Psoas muscle (tissue), 8 donors: Measurements from ENCODE around the gene FARP2. TPM values are rescaled to one million over a fixed set of nuclear protein-coding genes. Genes with fewer than 3 reads are reported as not detected.
"Not testable (repeated sequence)": the region's sequence is repeated elsewhere in the genome, so short reads cannot be mapped to it uniquely, and the experiment has no call there.

ENCODE experiments used
- ATAC-seq, 4 donors: fragments of 200-7000 bp; cut with Tn5 transposase; one replicate each; pipeline ENCODE4 v1.9.1; 2020; ENCODE audit warnings: moderate library complexity in 3 of 4, mild to moderate bottlenecking in 2 of 4
- DNase-seq, 2 donors: peaks; one replicate each; pipeline ENCODE4 v3.0.0-alpha.2; 2020
- H3K27ac ChIP-seq: fragments of 200-600 bp; one replicate; pipeline ENCODE4 v1.8.0; 2022
- H3K27me3 ChIP-seq, 3 donors: fragments of 200-600 bp in 1 of 3; one replicate each; pipeline versions ENCODE4 v1.6.1 to v1.8.0; 2013 to 2022; ENCODE audit warnings: low read length in 2 of 3, mild to moderate bottlenecking in 2 of 3, moderate library complexity in 1 of 3; ENCODE audit not compliant: insufficient read depth in 3 of 3
- H3K36me3 ChIP-seq, 2 donors: fragments of 200-600 bp in 1 of 2; one replicate each; pipeline versions ENCODE4 v1.6.1 to v1.8.0; 2013 to 2022; ENCODE audit warnings: low read depth in 1 of 2, mild to moderate bottlenecking in 1 of 2, moderate library complexity in 1 of 2; ENCODE audit not compliant: insufficient read depth in 1 of 2
- H3K4me1 ChIP-seq: fragments of 200-600 bp; one replicate; pipeline ENCODE4 v1.8.0; 2022
- H3K4me3 ChIP-seq: fragments of 200-600 bp; one replicate; pipeline ENCODE4 v1.8.0; 2022; ENCODE audit warnings: mild to moderate bottlenecking
- H3K9me3 ChIP-seq: fragments of 200-600 bp; one replicate; pipeline ENCODE4 v1.8.0; 2022
- CTCF ChIP-seq: fragments of 200-600 bp; IDR thresholded peaks from one replicate; pipeline ENCODE4 v1.8.0; 2022; ENCODE audit warnings: antibody characterized with exemption
- WGBS, 3 donors: extraction: QIAGEN DNeasy Blood & Tissue Kit; methylation state at CpG; one replicate each; pipeline versions ENCODE4 v1.1.6 to v1.1.7; 2013; 5-methylcytosine and 5-hydroxymethylcytosine counted together
- intact Hi-C, 2 donors: fragments of 100-400 bp; cut with DNase I; formaldehyde crosslinking; loops; one replicate each; pipeline versions ENCODE4 v1.11.0 to v1.14.2; 2022
- polyA plus RNA-seq, 3 donors: library from polyadenylated mRNA; stranded (reverse); fragments of 200-250 nt; gene quantifications; one replicate each; pipeline ENCODE4 v1.2.3, GENCODE V29; 2013
- total RNA-seq, 4 donors: library from RNA; stranded (reverse); fragmentation: NEBNext Ultra II Directional in 2 of 4; extraction: Animal tissue kit (Norgen Biotek cat#: 25700) in 2 of 4; gene quantifications; one replicate each; pipeline versions ENCODE4 v1.2.1 to v1.2.4, GENCODE V29; 2021 to 2023
- donor health status: healthy with polysubstance abuse.
- donor health status: DM: no; HTN: no; CAD: no; lungs with moderate emphysema.
- donor health status: Bipolar disorder and iron deficiency.
- donor health status: healthy.
- donor health status: DM: yes; HTN: yes; CAD: no.
- donor health status: DM: no; HTN: no; CAD: no.
- donor health status: DM: no; HTN: no; CAD: no.
- donor health status: DM: yes; HTN: yes; CAD: no.

Gene FARP2
- total and polyA plus RNA-seq, 7 donors: 5.8 to 18.4 (median 17.4) TPM

DNA sequence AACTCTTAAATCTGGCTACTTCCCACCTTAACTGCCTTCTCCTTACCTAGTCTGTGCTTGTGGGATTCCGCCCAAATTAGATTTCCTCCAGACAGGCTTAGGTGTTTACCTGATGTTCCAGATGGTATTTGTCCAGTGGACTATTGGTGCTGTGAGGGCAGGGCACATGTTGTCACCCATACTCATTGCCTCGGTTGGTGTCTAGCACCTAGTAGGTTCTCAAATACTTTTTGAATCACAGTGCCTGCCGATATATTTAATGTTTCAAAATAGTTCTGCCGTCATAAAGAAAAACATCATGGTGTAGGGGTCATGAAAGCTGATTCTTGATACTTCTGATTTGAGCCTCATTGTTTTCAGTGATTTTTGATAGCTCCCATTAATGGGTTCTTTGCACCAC is 39.3 kb upstream of the FARP2 start:
- H3K27ac ChIP-seq: peak overlapping the region; percentile 98
- H3K9me3 ChIP-seq: no peaks in the 10 kb centered on the region
- peak overlapping the region; percentile 85 for H3K4me3 ChIP-seq
- H3K36me3 ChIP-seq: no peaks in the 10 kb centered on the region
- intact Hi-C loops: loop anchor here (1.0 to 5.0 kb wide), 5 partner anchors 35 to 190 kb away; partner anchors contain the start of genes FARP2 (in 1 of the 2) and STK25 (in 1 of the 2)
- peaks cover 77% of the 10 kb centered on the region for H3K4me1 ChIP-seq
- 8 to 16% (median 15%) methylated on average over 4 of the region's 4 CpGs for WGBS, 3 donors
- no peak for DNase-seq
- no peak for TF ChIP-seq CTCF
- no peaks in the 10 kb centered on the region for H3K27me3 ChIP-seq
- no peak for ATAC-seq

GRCh38 chr2:241317391-241317790 is 38.7 kb upstream of the FARP2 start:
- Histone ChIP-seq H3K27me3 (no peaks in the 10 kb centered on the region), H3K4me1 (peaks cover 75% of the 10 kb centered on the region), H3K27ac (peak overlapping the region; percentile 98), H3K4me3 (peak overlapping the region; percentile 85), H3K9me3 (no peaks in the 10 kb centered on the region), H3K36me3 (no peaks in the 10 kb centered on the region)
- TF ChIP-seq CTCF: no peak
- DNase-seq (no peak), ATAC-seq (no peak)
- 45 to 53% (median 49%) methylated on average over 4 of the region's 4 CpGs for WGBS, 3 donors
- intact Hi-C loops: loop anchor here (5.0 kb wide), 4 partner anchors 35 to 190 kb away; partner anchors contain the start of genes FARP2 (in 1 of the 2) and STK25 (in 1 of the 2)

DNA sequence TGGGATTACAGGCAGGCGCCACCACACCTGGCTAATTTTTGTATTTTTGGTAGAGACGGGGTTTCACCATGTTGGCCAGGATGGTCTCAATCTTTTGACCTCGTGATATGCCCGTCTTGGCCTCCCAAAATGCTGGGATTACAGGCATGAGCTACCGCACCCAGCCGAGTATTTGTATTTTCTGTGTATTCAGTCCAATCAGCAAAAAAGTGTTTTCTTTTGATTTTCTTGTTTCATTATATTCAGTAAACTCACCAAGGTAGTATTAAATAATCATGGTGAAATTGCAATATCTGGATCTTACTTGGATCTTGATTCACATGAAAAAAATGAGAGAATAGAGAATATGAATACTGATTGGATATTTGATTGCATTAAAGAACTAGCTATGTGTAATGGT is 37.3 kb upstream of the FARP2 start:
- peak overlapping the region; percentile 12 for H3K27ac ChIP-seq
- ATAC-seq: not testable (repeated sequence)

DNA sequence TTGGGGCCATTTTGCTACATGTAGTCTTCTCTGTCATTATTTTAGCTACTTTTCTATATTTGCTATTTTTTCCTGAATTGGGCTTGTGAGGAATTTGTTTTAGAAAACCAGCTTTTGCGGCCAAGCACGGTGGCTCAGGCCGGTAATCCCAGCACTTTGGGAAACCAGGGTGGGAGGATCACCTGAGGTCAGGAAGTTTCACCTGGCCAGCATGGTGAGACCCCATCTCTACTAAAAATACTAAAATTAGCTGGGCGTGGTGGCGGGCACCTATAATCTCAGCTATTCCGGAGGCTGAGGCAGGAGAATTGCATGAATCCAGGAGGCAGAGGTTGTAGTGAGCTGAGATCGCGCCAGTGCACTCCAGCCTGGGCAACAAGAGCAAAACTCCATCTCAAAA is 35.7 kb upstream of the FARP2 start:
- Histone ChIP-seq H3K4me3 (no peak overlapping the region), H3K27ac (no peak overlapping the region), H3K4me1 (peaks cover 68% of the 10 kb centered on the region), H3K27me3 (no peaks in the 10 kb centered on the region), H3K36me3 (peaks cover 0 to 14% of the 10 kb centered on the region in 2 donors), H3K9me3 (no peaks in the 10 kb centered on the region)
- TF ChIP-seq CTCF: no peak
- 88 to 93% (median 91%) methylated on average over 8 of the region's 8 CpGs for WGBS, 3 donors
- DNase-seq (no peak), ATAC-seq (no peak)
- intact Hi-C loops: no loop called here

More for the DNA sequence above, 37.3 kb upstream of the FARP2 start:
- peaks cover 70% of the 10 kb centered on the region for H3K4me1 ChIP-seq
- WGBS, 3 donors: 81 to 90% (median 85%) methylated on average over 6 of the region's 6 CpGs
- not testable (repeated sequence) for H3K9me3 ChIP-seq, H3K36me3 ChIP-seq, DNase-seq, H3K27me3 ChIP-seq
- intact Hi-C loops: loop anchor here (5.0 kb wide), 4 partner anchors 33 to 188 kb away; partner anchors contain the start of genes FARP2 (in 1 of the 2) and STK25 (in 1 of the 2)
- H3K4me3 ChIP-seq: peak overlapping the region; percentile 85

DNA sequence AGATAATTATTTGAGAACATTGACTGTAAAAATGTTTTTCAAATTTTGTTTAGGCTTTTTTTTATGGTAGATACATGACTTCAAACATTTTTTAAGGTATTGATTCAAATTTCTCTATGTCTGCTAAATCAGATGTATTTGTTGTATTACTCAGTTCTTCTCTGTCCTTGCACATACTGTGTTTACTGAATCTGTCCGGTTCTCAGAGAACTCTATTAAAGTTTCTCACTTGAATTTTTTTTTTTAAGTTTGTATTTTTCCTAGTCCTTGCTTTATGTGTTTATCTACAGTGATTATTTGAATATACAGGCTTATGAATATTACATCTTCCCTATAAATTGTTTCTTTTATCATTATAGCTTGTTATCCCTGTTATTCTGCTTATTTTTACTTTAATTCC is 35.1 kb upstream of the FARP2 start:
- H3K4me1 ChIP-seq: peaks cover 68% of the 10 kb centered on the region
- peaks cover 0 to 20% of the 10 kb centered on the region in 2 donors for H3K36me3 ChIP-seq
- intact Hi-C loops: no loop called here
- no peaks in the 10 kb centered on the region for H3K9me3 ChIP-seq
- no peak for DNase-seq
- no peaks in the 10 kb centered on the region for H3K27me3 ChIP-seq
- no peak for ATAC-seq
- no peak overlapping the region for H3K27ac ChIP-seq
- H3K4me3 ChIP-seq: peak overlapping the region; percentile 5
- TF ChIP-seq CTCF: no peak
- WGBS, 3 donors: 40 to 59% (median 47%) methylated on average over 1 of the region's 1 CpG
